CD4-positive, alpha-beta T cell treated with Interleukin-1 beta for 1 hour (primary cell): ENCODE data around the gene CFHR1.

Experiments
- DNase-seq, 2 donors: peaks; one replicate each; pipeline ENCODE4 v3.0.0-alpha.2; 2020 to 2022

CFHR1 gene

GRCh38 chr1:196877964-196878363 is 58.4 kb downstream of the CFHR1 start:
- DNase-seq, result no peak
